GM19397 (cell line): ENCODE data around the gene CRYL1.

Experiments used
- ATAC-seq: cut with Tn5 transposase; IDR thresholded peaks from one replicate; pipeline ENCODE4 v1.9.1; 2021; ENCODE audit warnings: mild to moderate bottlenecking, moderate library complexity; ENCODE audit not compliant: unreplicated experiment

CRYL1 gene

GRCh38 chr13:20387006-20387405 lies 138.7 kb downstream of the CRYL1 start:
- ATAC-seq: no peak

GRCh38 chr13:20383058-20383457 lies 142.6 kb downstream of the CRYL1 start:
- no peak for ATAC-seq

- ATAC-seq: no peak
Measured at GRCh38 chr13:20381401-20381800, 144.3 kb downstream of the CRYL1 start.

GRCh38 chr13:20378721-20379120 lies 146.9 kb downstream of the CRYL1 start:
- ATAC-seq: no peak

- no peak for ATAC-seq
Measured at GRCh38 chr13:20377720-20378119, 147.9 kb downstream of the CRYL1 start.

- ATAC-seq: no peak
Measured at GRCh38 chr13:20375871-20376270, 149.8 kb downstream of the CRYL1 start.

- no peak for ATAC-seq
Measured at GRCh38 chr13:20373861-20374260, 151.8 kb downstream of the CRYL1 start.

GRCh38 chr13:20371825-20372224 lies 153.8 kb downstream of the CRYL1 start:
- no peak for ATAC-seq

GRCh38 chr13:20370815-20371421 lies 154.7 kb downstream of the CRYL1 start:
- ATAC-seq: no peak

GRCh38 chr13:20369886-20370361 lies 155.7 kb downstream of the CRYL1 start:
- no peak for ATAC-seq

GRCh38 chr13:20366056-20366455 lies 159.6 kb downstream of the CRYL1 start:
- ATAC-seq: no peak

- ATAC-seq: no peak
Measured at GRCh38 chr13:20363603-20364002, 162.1 kb downstream of the CRYL1 start.

GRCh38 chr13:20363172-20363571 lies 162.5 kb downstream of the CRYL1 start:
- ATAC-seq: no peak

GRCh38 chr13:20362484-20363041 lies 163.1 kb downstream of the CRYL1 start:
- no peak for ATAC-seq

GRCh38 chr13:20360835-20361412 lies 164.7 kb downstream of the CRYL1 start:
- ATAC-seq: no peak

- ATAC-seq: no peak
Measured at GRCh38 chr13:20360041-20360491, 165.6 kb downstream of the CRYL1 start.

- ATAC-seq: no peak
Measured at GRCh38 chr13:20359335-20359734, 166.3 kb downstream of the CRYL1 start.

GRCh38 chr13:20358022-20358421 lies 167.6 kb downstream of the CRYL1 start:
- ATAC-seq: no peak

GRCh38 chr13:20356444-20356843 lies 169.2 kb downstream of the CRYL1 start:
- ATAC-seq: no peak

GRCh38 chr13:20354722-20355121 lies 170.9 kb downstream of the CRYL1 start:
- no peak for ATAC-seq

GRCh38 chr13:20353973-20354372 lies 171.7 kb downstream of the CRYL1 start:
- no peak for ATAC-seq
